WERI-Rb-1 (cell line): ENCODE data around the gene ARHGEF37.

Source experiments
- DNase-seq: peaks from one replicate; pipeline ENCODE4 v3.0.0-alpha.2; 2020
- H3K27ac ChIP-seq: fragments of 250-450 bp; sonication (Bioruptor Pico); 2 replicates; pipeline ENCODE4 v1.5.1; 2020; ENCODE audit warnings: mild to moderate bottlenecking, moderate library complexity
- H3K27me3 ChIP-seq: fragments of 250-450 bp; sonication (Bioruptor Pico); 2 replicates; pipeline ENCODE4 v1.5.1; 2021; ENCODE audit warnings: mild to moderate bottlenecking, low read depth, moderate library complexity; ENCODE audit not compliant: insufficient read depth, severe bottlenecking
- H3K36me3 ChIP-seq: fragments of 250-450 bp; sonication (Bioruptor Pico); 2 replicates; pipeline ENCODE4 v1.5.1; 2020; ENCODE audit warnings: mild to moderate bottlenecking, moderate library complexity
- H3K4me3 ChIP-seq: 2 replicates; pipeline ENCODE4 v1.5.1; 2011; ENCODE audit warnings: low read depth, mild to moderate bottlenecking, control low read depth, low read length
- H3K9me3 ChIP-seq: fragments of 250-450 bp; sonication (Bioruptor Pico); 2 replicates; pipeline ENCODE4 v1.5.1; 2021; ENCODE audit warnings: mild to moderate bottlenecking, moderate library complexity; ENCODE audit not compliant: severe bottlenecking
- CTCF ChIP-seq: IDR thresholded peaks from 2 replicates; pipeline ENCODE4 v1.5.1; 2011; ENCODE audit warnings: low read depth, mild to moderate bottlenecking, control low read depth, inconsistent platforms, low read length

ARHGEF37 gene

GRCh38 chr5:149671544-149671943 is 90.2 kb downstream of the ARHGEF37 start:
- TF ChIP-seq CTCF: no peak
- no peak for DNase-seq

GRCh38 chr5:149672701-149673476 is 91.6 kb downstream of the ARHGEF37 start:
- Histone ChIP-seq H3K27me3 (no peaks in the 10 kb centered on the region), H3K36me3 (no peaks in the 10 kb centered on the region), H3K4me3 (no peak overlapping the region), H3K9me3 (no peaks in the 10 kb centered on the region), H3K27ac (no peak overlapping the region)
- no peak for TF ChIP-seq CTCF
- DNase-seq: no peak

More at GRCh38 chr5:149671544-149671943, 90.2 kb downstream of the ARHGEF37 start:
- H3K36me3 ChIP-seq: no peaks in the 10 kb centered on the region
- no peak overlapping the region for H3K27ac ChIP-seq
- no peaks in the 10 kb centered on the region for H3K9me3 ChIP-seq
- H3K27me3 ChIP-seq: no peaks in the 10 kb centered on the region
- no peak overlapping the region for H3K4me3 ChIP-seq

GRCh38 chr5:149674686-149675085 is 93.4 kb downstream of the ARHGEF37 start:
- Histone ChIP-seq H3K36me3 (no peaks in the 10 kb centered on the region), H3K4me3 (no peak overlapping the region), H3K27me3 (no peaks in the 10 kb centered on the region), H3K9me3 (no peaks in the 10 kb centered on the region), H3K27ac (no peak overlapping the region)
- no peak for DNase-seq
- TF ChIP-seq CTCF: no peak

- no peak for TF ChIP-seq CTCF
- H3K36me3 ChIP-seq: no peaks in the 10 kb centered on the region
- DNase-seq: no peak
- H3K27ac ChIP-seq: no peak overlapping the region
- no peaks in the 10 kb centered on the region for H3K9me3 ChIP-seq
- no peaks in the 10 kb centered on the region for H3K27me3 ChIP-seq
- no peak overlapping the region for H3K4me3 ChIP-seq
These were observed 94.4 kb downstream of the ARHGEF37 start for GRCh38 chr5:149675610-149676201.

GRCh38 chr5:149677731-149678130 is 96.4 kb downstream of the ARHGEF37 start:
- Histone ChIP-seq H3K4me3 (no peak overlapping the region), H3K9me3 (no peaks in the 10 kb centered on the region), H3K27ac (no peak overlapping the region), H3K27me3 (no peaks in the 10 kb centered on the region), H3K36me3 (no peaks in the 10 kb centered on the region)
- TF ChIP-seq CTCF: no peak
- no peak for DNase-seq
